Measurements from ENCODE around the gene RIC8A. TPM values are rescaled to one million over a fixed set of nuclear protein-coding genes. Genes with fewer than 3 reads are reported as not detected.

The RIC8A gene
- total and polyA plus RNA-seq, 2 of the 13 experiments (the other 11 are each of a cell fraction or from before 2014, with no cell fraction given) = 62.1 to 63.8 TPM

DNA sequence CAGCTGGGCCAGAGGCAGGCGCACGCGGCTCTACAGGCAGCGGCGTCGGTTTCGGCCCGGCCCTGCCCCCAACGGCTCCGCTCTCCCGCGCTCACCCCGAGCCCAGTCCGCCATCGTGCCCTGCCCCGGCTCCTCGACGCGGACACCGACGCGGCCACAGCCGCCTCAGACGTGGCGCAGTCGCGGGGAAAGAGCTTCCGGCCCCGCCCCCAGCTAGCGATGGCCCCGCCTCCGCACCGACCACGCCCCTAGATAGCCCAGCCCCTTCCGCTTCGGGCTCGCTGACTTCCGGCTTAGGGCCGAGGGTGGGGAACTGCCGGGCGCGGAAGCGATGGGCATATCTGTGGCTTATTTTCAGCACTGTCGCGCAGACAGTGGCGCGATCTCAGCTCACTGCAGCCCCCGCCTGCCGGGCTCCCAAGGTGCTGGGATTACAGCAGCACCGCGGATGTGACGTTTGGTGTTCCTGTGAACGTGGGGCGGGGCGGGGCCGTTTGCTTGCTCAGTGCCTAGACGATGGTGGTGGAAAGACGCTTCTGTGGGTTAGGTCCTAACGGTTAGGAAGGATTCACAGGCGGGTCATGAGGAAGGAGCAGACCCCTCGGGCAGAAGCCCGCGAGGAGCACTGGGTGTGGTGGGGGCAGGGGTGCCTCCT lies at the start of gene RIC8A, which contains the start of gene BET1L (continued):
- TF ChIP-seq NFIB (CRISPR knock-in tag; IDR thresholded peaks at IDR 0.05; ENCODE audit: borderline replicate concordance) (no peak), SNRNP70 (IDR thresholded peaks at IDR 0.05; ENCODE audit: low read depth, low read length) (no peak), SOX5 (CRISPR knock-in tag; IDR thresholded peaks at IDR 0.05; ENCODE audit: borderline replicate concordance) (peak; percentile 54; the same call in 1 of the 2 replicates), ZNF572 (CRISPR knock-in tag; IDR thresholded peaks at IDR 0.05) (no peak; the same call in 1 of the 2 replicates), SIN3A (IDR thresholded peaks at IDR 0.05; ENCODE audit: borderline replicate concordance, low read depth, low read length) (peak; percentile 81; the same call in 1 of the 2 replicates), ATF3 (CRISPR knock-in tag; IDR thresholded peaks at IDR 0.05) (0 out of 2 replicates have a peak, but pooled peaks have one; percentile 23), ZNF501 (CRISPR knock-in tag; IDR thresholded peaks at IDR 0.05) (peak; percentile 92), ZSCAN25 (CRISPR knock-in tag; IDR thresholded peaks at IDR 0.05) (peak; percentile 47; the same call in 1 of the 2 replicates), RFX1 (IDR thresholded peaks at IDR 0.05) (no peak), ZBTB4 (CRISPR knock-in tag; IDR thresholded peaks at IDR 0.05; ENCODE audit: borderline replicate concordance) (no peak), NR3C1 (CRISPR knock-in tag; IDR thresholded peaks at IDR 0.05) (no peak), HNF1A (IDR thresholded peaks at IDR 0.05; ENCODE audit: low read depth) (no peak), HNF1A (CRISPR knock-in tag; IDR thresholded peaks at IDR 0.05; ENCODE audit: borderline replicate concordance) (peak; percentile 55; the same call in 1 of the 2 replicates), GABPA (IDR thresholded peaks at IDR 0.05; ENCODE audit: low read depth, low read length) (no peak), GABPA (CRISPR knock-in tag; IDR thresholded peaks at IDR 0.05; ENCODE audit: low read depth) (peak; percentile 93), ZNF460 (CRISPR knock-in tag; IDR thresholded peaks at IDR 0.05; ENCODE audit: borderline replicate concordance) (no peak; the same call in 1 of the 2 replicates)
- TF ChIP-seq, protein P1, sequence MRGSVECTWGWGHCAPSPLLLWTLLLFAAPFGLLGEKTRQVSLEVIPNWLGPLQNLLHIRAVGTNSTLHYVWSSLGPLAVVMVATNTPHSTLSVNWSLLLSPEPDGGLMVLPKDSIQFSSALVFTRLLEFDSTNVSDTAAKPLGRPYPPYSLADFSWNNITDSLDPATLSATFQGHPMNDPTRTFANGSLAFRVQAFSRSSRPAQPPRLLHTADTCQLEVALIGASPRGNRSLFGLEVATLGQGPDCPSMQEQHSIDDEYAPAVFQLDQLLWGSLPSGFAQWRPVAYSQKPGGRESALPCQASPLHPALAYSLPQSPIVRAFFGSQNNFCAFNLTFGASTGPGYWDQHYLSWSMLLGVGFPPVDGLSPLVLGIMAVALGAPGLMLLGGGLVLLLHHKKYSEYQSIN (CRISPR knock-in tag; IDR thresholded peaks at IDR 0.05; ENCODE audit: borderline replicate concordance) = no peak
- TF ChIP-seq, protein P2, sequence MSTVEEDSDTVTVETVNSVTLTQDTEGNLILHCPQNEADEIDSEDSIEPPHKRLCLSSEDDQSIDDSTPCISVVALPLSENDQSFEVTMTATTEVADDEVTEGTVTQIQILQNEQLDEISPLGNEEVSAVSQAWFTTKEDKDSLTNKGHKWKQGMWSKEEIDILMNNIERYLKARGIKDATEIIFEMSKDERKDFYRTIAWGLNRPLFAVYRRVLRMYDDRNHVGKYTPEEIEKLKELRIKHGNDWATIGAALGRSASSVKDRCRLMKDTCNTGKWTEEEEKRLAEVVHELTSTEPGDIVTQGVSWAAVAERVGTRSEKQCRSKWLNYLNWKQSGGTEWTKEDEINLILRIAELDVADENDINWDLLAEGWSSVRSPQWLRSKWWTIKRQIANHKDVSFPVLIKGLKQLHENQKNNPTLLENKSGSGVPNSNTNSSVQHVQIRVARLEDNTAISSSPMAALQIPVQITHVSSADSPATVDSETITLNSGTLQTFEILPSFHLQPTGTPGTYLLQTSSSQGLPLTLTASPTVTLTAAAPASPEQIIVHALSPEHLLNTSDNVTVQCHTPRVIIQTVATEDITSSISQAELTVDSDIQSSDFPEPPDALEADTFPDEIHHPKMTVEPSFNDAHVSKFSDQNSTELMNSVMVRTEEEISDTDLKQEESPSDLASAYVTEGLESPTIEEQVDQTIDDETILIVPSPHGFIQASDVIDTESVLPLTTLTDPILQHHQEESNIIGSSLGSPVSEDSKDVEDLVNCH (CRISPR knock-in tag; IDR thresholded peaks at IDR 0.05) = no peak
